Astrocyte (in vitro differentiated cells and primary cell): ENCODE data around the gene PPM1H. TPM values are rescaled to one million over a fixed set of nuclear protein-coding genes. Genes with fewer than 3 reads are reported as not detected.
A peak's percentile ranks its signal among the peaks of the same experiment; 100 is the strongest.

ENCODE experiments used
- DNase-seq: peaks from one replicate; pipeline ENCODE4 v3.0.0-alpha.2; 2010; ENCODE audit warnings: low read depth
- FAIRE-seq: peaks from 2 replicates; lab custom pipeline; 2011; peaks lifted over from hg19 to GRCh38; lab: Jason Lieb, UNC
- H2AFZ ChIP-seq: 2 replicates; pipeline ENCODE4 v1.6.0; 2012; ENCODE audit warnings: low read depth, low read length, inconsistent platforms
- H3K27ac ChIP-seq: 2 replicates; pipeline ENCODE4 v1.5.1; 2011; ENCODE audit warnings: low read depth, low read length, inconsistent platforms
- H3K27me3 ChIP-seq: 2 replicates; pipeline ENCODE4 v1.6.0; 2011; ENCODE audit warnings: low read length, inconsistent platforms; ENCODE audit not compliant: insufficient read depth
- H3K36me3 ChIP-seq: 2 replicates; pipeline ENCODE4 v1.5.1; 2011; ENCODE audit warnings: low read length, inconsistent platforms; ENCODE audit not compliant: insufficient read depth
- H3K4me1 ChIP-seq: 2 replicates; pipeline ENCODE4 v1.5.1; 2011; ENCODE audit warnings: low read length, inconsistent platforms; ENCODE audit not compliant: insufficient read depth
- H3K4me2 ChIP-seq: 2 replicates; pipeline ENCODE4 v1.6.0; 2012; ENCODE audit warnings: low read length, inconsistent platforms
- H3K4me3 ChIP-seq: 2 replicates; pipeline ENCODE4 v1.5.1; 2011; ENCODE audit warnings: low read depth, mild to moderate bottlenecking, low read length, inconsistent platforms; ENCODE audit not compliant: insufficient read depth
- H3K79me2 ChIP-seq: 2 replicates; pipeline ENCODE4 v1.6.0; 2012; ENCODE audit warnings: mild to moderate bottlenecking, low read length, inconsistent platforms; ENCODE audit not compliant: insufficient read depth
- H3K9ac ChIP-seq: 2 replicates; pipeline ENCODE4 v1.6.0; 2012; ENCODE audit warnings: mild to moderate bottlenecking, low read length, inconsistent platforms
- H3K9me3 ChIP-seq: 2 replicates; pipeline ENCODE4 v1.5.1; 2012; ENCODE audit warnings: low read depth, mild to moderate bottlenecking, low read length, inconsistent platforms; ENCODE audit not compliant: insufficient read depth
- H4K20me1 ChIP-seq: 2 replicates; pipeline ENCODE4 v1.6.0; 2012; ENCODE audit warnings: low read length, inconsistent platforms; ENCODE audit not compliant: insufficient read depth
- H3K27ac Mint-ChIP-seq: one replicate; pipeline ENCODE4 v1.8.0; 2021; ENCODE audit warnings: mild to moderate bottlenecking, mixed read lengths; ENCODE audit not compliant: unreplicated experiment
- H3K27me3 Mint-ChIP-seq: one replicate; pipeline ENCODE4 v1.8.0; 2021; ENCODE audit warnings: low read depth, mixed read lengths; ENCODE audit not compliant: unreplicated experiment
- H3K36me3 Mint-ChIP-seq: one replicate; pipeline ENCODE4 v1.8.0; 2021; ENCODE audit warnings: low read depth, mixed read lengths; ENCODE audit not compliant: unreplicated experiment
- H3K4me1 Mint-ChIP-seq: one replicate; pipeline ENCODE4 v1.8.0; 2021; ENCODE audit warnings: low read depth, mixed read lengths; ENCODE audit not compliant: unreplicated experiment
- H3K4me3 Mint-ChIP-seq: one replicate; pipeline ENCODE4 v1.8.0; 2021; ENCODE audit warnings: mild to moderate bottlenecking, moderate library complexity, mixed read lengths; ENCODE audit not compliant: unreplicated experiment
- H3K9me3 Mint-ChIP-seq: one replicate; pipeline ENCODE4 v1.8.0; 2021; ENCODE audit warnings: mild to moderate bottlenecking, mixed read lengths; ENCODE audit not compliant: unreplicated experiment
- EZH2 ChIP-seq: IDR thresholded peaks from 2 replicates; pipeline ENCODE4 v1.6.1; 2012; ENCODE audit warnings: mild to moderate bottlenecking, low read length, inconsistent platforms; ENCODE audit not compliant: insufficient read depth
- total RNA-seq: library from RNA; stranded (reverse); gene quantifications from 2 replicates; pipeline ENCODE4 v1.2.1, GENCODE V29; 2021
- TF ChIP-seq, protein P1 (sequence below): IDR thresholded peaks from 2 replicates; pipeline ENCODE4 v1.5.1; 2011; ENCODE audit warnings: low read depth, mild to moderate bottlenecking, inconsistent platforms, low read length, moderate library complexity; ENCODE audit not compliant: insufficient read depth

The PPM1H gene
- total RNA-seq, 1 donor from 2014 or later = 7.8 TPM

DNA sequence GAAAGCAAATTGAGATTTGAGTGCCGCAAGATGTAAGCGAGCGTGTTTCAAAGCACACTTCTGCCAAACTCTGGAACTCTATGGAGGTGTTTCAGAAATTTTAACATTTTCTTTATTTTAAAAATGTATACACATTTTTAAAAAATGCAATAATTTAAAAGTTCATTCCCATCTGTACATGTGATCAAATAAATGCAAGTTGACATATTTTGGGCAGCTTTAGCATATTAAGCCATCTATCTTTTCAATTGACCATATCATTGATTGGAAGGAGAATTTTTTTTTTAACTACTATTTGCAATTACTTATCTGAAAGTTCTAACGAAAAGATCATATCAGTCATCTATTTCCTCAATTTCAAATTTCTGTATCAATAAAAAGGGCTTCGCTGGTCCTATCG is 101.3 kb downstream of the PPM1H start:
- Histone ChIP-seq H3K36me3 (no peaks in the 10 kb centered on the region), H3K79me2 (no peaks in the 10 kb centered on the region), H2AFZ (no peak overlapping the region), H3K9me3 (no peaks in the 10 kb centered on the region), H3K27ac (no peak overlapping the region), H3K4me3 (no peak overlapping the region), H3K4me2 (no peak overlapping the region), H4K20me1 (no peaks in the 10 kb centered on the region), H3K27me3 (no peaks in the 10 kb centered on the region), H3K9ac (no peak overlapping the region), H3K4me1 (peaks cover 10% of the 10 kb centered on the region)
- no peak for TF ChIP-seq EZH2
- TF ChIP-seq, protein P1, sequence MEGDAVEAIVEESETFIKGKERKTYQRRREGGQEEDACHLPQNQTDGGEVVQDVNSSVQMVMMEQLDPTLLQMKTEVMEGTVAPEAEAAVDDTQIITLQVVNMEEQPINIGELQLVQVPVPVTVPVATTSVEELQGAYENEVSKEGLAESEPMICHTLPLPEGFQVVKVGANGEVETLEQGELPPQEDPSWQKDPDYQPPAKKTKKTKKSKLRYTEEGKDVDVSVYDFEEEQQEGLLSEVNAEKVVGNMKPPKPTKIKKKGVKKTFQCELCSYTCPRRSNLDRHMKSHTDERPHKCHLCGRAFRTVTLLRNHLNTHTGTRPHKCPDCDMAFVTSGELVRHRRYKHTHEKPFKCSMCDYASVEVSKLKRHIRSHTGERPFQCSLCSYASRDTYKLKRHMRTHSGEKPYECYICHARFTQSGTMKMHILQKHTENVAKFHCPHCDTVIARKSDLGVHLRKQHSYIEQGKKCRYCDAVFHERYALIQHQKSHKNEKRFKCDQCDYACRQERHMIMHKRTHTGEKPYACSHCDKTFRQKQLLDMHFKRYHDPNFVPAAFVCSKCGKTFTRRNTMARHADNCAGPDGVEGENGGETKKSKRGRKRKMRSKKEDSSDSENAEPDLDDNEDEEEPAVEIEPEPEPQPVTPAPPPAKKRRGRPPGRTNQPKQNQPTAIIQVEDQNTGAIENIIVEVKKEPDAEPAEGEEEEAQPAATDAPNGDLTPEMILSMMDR = no peak
- Mint-ChIP-seq H3K4me3 (no peak overlapping the region), H3K27me3 (no peaks in the 10 kb centered on the region), H3K36me3 (no peaks in the 10 kb centered on the region), H3K9me3 (no peaks in the 10 kb centered on the region), H3K27ac (no peak overlapping the region), H3K4me1 (peaks cover 5% of the 10 kb centered on the region)
- FAIRE-seq (no peak), DNase-seq (no peak)

DNA sequence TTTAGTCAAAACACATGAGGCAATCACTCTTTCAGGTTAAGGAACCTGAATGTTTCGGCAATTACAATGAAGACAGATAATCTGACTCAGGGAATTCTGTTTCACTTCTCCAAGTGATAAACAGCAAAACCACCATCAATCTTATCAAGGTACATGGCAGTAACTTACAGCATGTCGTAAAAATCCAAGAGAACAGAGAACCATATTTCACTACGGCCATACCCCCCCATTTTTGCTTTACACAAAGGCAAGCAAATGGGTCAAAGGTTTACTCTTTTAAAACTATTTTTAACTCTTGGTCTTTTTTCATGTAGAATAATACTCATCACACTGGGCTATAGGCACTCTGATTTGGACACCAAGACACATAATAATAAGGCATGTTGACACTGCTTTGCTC is 102.4 kb downstream of the PPM1H start:
- Histone ChIP-seq H3K79me2 (no peaks in the 10 kb centered on the region), H3K27ac (no peak overlapping the region), H3K9ac (no peak overlapping the region), H2AFZ (no peak overlapping the region), H3K4me3 (no peak overlapping the region), H3K27me3 (no peaks in the 10 kb centered on the region), H3K4me1 (peaks cover 10% of the 10 kb centered on the region), H4K20me1 (no peaks in the 10 kb centered on the region), H3K4me2 (no peak overlapping the region), H3K36me3 (no peaks in the 10 kb centered on the region), H3K9me3 (no peaks in the 10 kb centered on the region)
- Mint-ChIP-seq H3K36me3 (no peaks in the 10 kb centered on the region), H3K4me3 (no peak overlapping the region), H3K27me3 (no peaks in the 10 kb centered on the region), H3K4me1 (peaks cover 5% of the 10 kb centered on the region), H3K9me3 (no peaks in the 10 kb centered on the region), H3K27ac (no peak overlapping the region)
- DNase-seq (no peak), FAIRE-seq (peak; percentile 13)
- TF ChIP-seq EZH2 = no peak
- TF ChIP-seq, protein P1 = no peak

DNA sequence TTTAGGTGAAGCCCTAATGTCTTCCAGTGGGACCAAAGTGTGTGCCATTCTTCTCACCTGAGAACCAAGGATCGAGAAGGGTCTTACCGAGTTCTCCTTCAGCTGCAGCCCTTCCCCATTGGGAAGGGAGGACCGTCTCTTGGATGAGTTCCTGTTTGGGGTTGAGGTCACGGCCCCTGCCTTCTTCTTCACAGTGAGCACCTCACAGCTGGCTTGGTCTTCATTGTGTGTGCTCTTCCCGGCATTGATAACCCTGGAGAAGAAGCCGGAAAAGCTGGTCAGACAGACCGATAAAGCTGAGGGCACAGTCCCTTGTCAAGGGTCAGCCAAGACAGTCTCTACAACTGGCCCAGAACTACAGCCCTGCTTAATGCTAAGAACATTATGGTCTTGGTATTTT is 102.9 kb downstream of the PPM1H start:
- no peaks in the 10 kb centered on the region for H3K27me3 ChIP-seq
- H2AFZ ChIP-seq = no peak overlapping the region
- Mint-ChIP-seq H3K27me3 (no peaks in the 10 kb centered on the region), H3K4me3 (no peak overlapping the region), H3K9me3 (no peaks in the 10 kb centered on the region), H3K4me1 (peaks cover 5% of the 10 kb centered on the region), H3K27ac (no peak overlapping the region), H3K36me3 (no peaks in the 10 kb centered on the region)
- no peak overlapping the region for H3K27ac ChIP-seq
- no peak overlapping the region for H3K9ac ChIP-seq
- no peak for DNase-seq
- no peaks in the 10 kb centered on the region for H3K79me2 ChIP-seq
- no peaks in the 10 kb centered on the region for H3K9me3 ChIP-seq
- no peaks in the 10 kb centered on the region for H3K36me3 ChIP-seq
- peaks cover 10% of the 10 kb centered on the region for H3K4me1 ChIP-seq
- FAIRE-seq = no peak
- no peak overlapping the region for H3K4me3 ChIP-seq
- TF ChIP-seq, protein P1 = no peak
- no peak for TF ChIP-seq EZH2
- no peaks in the 10 kb centered on the region for H4K20me1 ChIP-seq
- H3K4me2 ChIP-seq = no peak overlapping the region
